Kidney (tissue), 14 donors: ENCODE data around the gene HOXC6. TPM values are rescaled to one million over a fixed set of nuclear protein-coding genes. Genes with fewer than 3 reads are reported as not detected.

Experiments
- DNase-seq, 5 donors: peaks; one replicate each; pipeline ENCODE4 v3.0.0-alpha.2; 2013 to 2020
- FAIRE-seq: peaks from 2 replicates; lab custom pipeline; 2012; peaks lifted over from hg19 to GRCh38; lab: Jason Lieb, UNC
- H3K27ac ChIP-seq, 2 donors: one replicate each; pipeline ENCODE4 v1.7.0; 2013; ENCODE audit warnings: low read depth in 2 of 2, low read length in 2 of 2, inconsistent platforms in 1 of 2
- H3K27me3 ChIP-seq: one replicate; pipeline ENCODE4 v1.7.1; 2013; ENCODE audit warnings: low read length, inconsistent platforms; ENCODE audit not compliant: control insufficient read depth, insufficient read depth
- H3K36me3 ChIP-seq, 3 donors: one replicate each; pipeline versions ENCODE4 v1.7.0 to v1.7.1; 2013; ENCODE audit warnings: low read length in 3 of 3, control low read depth in 1 of 3, inconsistent platforms in 1 of 3; ENCODE audit not compliant: insufficient read depth in 3 of 3, control insufficient read depth in 2 of 3
- H3K4me1 ChIP-seq, 3 donors: one replicate each; pipeline versions ENCODE4 v1.7.0 to v1.7.1; 2013; ENCODE audit warnings: low read length in 3 of 3, inconsistent platforms in 1 of 3, low read depth in 1 of 3; ENCODE audit not compliant: control insufficient read depth in 2 of 3, insufficient read depth in 2 of 3
- H3K4me3 ChIP-seq, 3 donors: one replicate each; pipeline versions ENCODE4 v1.7.0 to v1.8.1; 2013; ENCODE audit warnings: low read length in 3 of 3, control low read depth in 1 of 3, inconsistent platforms in 1 of 3
- H3K9ac ChIP-seq, 3 donors: one replicate each; pipeline versions ENCODE4 v1.7.0 to v1.7.1; 2013; ENCODE audit warnings: low read length in 3 of 3, control low read depth in 1 of 3, inconsistent platforms in 1 of 3
- H3K9me3 ChIP-seq, 3 donors: one replicate each; pipeline versions ENCODE4 v1.7.0 to v1.7.1; 2013; ENCODE audit warnings: low read length in 3 of 3, control low read depth in 1 of 3, inconsistent platforms in 1 of 3; ENCODE audit not compliant: control insufficient read depth in 2 of 3, insufficient read depth in 1 of 3
- CTCF ChIP-seq: IDR thresholded peaks from 3 replicates; pipeline ENCODE4 v1.5.1; 2012; ENCODE audit warnings: mild to moderate bottlenecking, moderate library complexity, borderline replicate concordance; ENCODE audit not compliant: insufficient read depth; ENCODE audit errors: extremely low read depth
- intact Hi-C: fragments of 100-400 bp; cut with DNase I; formaldehyde crosslinking; loops from one replicate; pipeline ENCODE4 v1.11.1; 2022
- polyA plus RNA-seq: library from polyadenylated mRNA; stranded (reverse); fragments of 350-450 nt; fragmentation: Illumina TruSeq; extraction: RNeasy Lipid Tissue Mini Kit (QIAGEN cat#74804); gene quantifications from one replicate; pipeline ENCODE4 v1.2.3, GENCODE V29; 2014; ENCODE audit warnings: low read depth, low replicate concordance; ENCODE audit not compliant: insufficient read depth
- total RNA-seq: library from RNA; stranded (reverse); fragmentation: NEBNext Ultra II Directional; extraction: Animal tissue kit (Norgen Biotek cat#: 25700); gene quantifications from one replicate; pipeline ENCODE4 v1.2.1, GENCODE V29; 2021
- donor health status: control.
- donor health status: control.
- donor health status: control.
- donor health status: control.
- donor health status: control.
- donor health status: DM: yes; HTN: yes; CAD: no.
- donor health status: Normal renal cell carcinoma (clear cell type).

The HOXC6 gene
- total and polyA plus RNA-seq, 2 donors from 2014 or later: 11.4 to 22.0 TPM

GRCh38 chr12:53994264-53995001 is 33.8 kb upstream of the HOXC6 start:
- intact Hi-C loops: no loop called here
- FAIRE-seq: no peak
- Histone ChIP-seq H3K9me3 (no peaks in the 10 kb centered on the region), H3K27ac (peak overlapping the region; percentile 87 to 93), H3K36me3 (no peaks in the 10 kb centered on the region), H3K9ac (peak overlapping the region; percentile 71 to 95 (median 91)), H3K4me3 (peak overlapping the region; percentile 67 to 88 (median 75)), H3K27me3 (peaks cover 3% of the 10 kb centered on the region), H3K4me1 (peaks cover 0 to 24% (median 18%) of the 10 kb centered on the region in 3 donors)
- TF ChIP-seq CTCF: no peak
- peak in 4 of 5 donors; percentile 60 to 80 (median 78) for DNase-seq

GRCh38 chr12:53995002-53995377 is 33.2 kb upstream of the HOXC6 start:
- Histone ChIP-seq H3K9me3 (no peaks in the 10 kb centered on the region), H3K4me3 (peak overlapping the region; percentile 67 to 88 (median 75)), H3K27ac (peak overlapping the region; percentile 87 to 93), H3K27me3 (peaks cover 3% of the 10 kb centered on the region), H3K36me3 (no peaks in the 10 kb centered on the region), H3K4me1 (peaks cover 0 to 22% (median 18%) of the 10 kb centered on the region in 3 donors), H3K9ac (peak overlapping the region; percentile 71 to 95 (median 91))
- FAIRE-seq (no peak), DNase-seq (no peak)
- intact Hi-C loops: no loop called here
- TF ChIP-seq CTCF: no peak

DNA sequence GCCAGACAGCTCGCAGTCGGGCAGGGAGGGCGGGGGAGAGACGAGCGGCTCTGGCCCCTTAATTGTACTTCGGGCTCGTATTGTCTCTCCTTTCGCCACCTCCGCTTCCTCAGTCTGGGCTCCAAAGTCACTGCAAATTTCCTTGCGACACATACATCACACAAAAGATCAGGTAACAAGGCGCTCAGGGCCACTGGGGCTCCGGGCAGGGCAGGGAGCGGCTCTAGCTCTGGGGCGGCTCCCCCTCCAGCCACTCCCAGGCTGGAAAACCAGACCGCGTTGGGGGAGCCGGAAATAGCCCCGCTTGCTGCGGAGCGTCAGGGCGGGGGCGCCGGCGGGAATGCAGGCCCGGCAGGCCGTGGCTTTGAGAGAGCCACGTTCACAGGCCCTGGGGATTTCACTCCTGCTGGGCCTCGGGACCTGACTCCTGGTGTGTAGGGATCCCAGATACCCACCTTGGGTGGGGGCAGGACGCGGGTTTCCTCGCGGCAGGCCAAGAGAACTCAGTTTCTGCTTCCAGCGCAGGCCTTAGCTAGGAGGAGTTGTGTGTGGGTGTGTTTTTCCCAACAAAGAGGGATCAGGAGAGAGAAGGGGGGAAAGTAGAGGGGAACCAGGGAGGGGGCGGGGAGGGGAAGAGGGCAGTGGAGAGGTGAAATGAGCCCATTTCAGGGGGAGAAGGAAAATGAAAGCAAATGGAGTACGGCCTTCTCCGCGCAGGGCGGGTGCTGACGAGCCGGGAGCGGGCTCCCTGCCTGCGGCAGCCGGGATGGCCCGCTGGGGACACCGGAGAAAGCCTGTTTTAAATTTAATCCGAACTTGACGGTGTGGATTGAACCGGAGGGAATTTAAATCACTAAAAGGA is 32.6 kb upstream of the HOXC6 start:
- Histone ChIP-seq H3K27me3 (peaks cover 3% of the 10 kb centered on the region), H3K9me3 (no peaks in the 10 kb centered on the region), H3K4me3 (peak overlapping the region; percentile 67 to 88 (median 75)), H3K36me3 (no peaks in the 10 kb centered on the region), H3K4me1 (peaks cover 0 to 22% (median 18%) of the 10 kb centered on the region in 3 donors), H3K27ac (peak overlapping the region; percentile 87 to 93), H3K9ac (peak overlapping the region; percentile 71 to 95 (median 72))
- TF ChIP-seq CTCF: no peak
- intact Hi-C loops: no loop called here
- DNase-seq (peak; percentile 74 to 93 (median 82)), FAIRE-seq (no peak)
